ENCODE measurements around the gene ITPKC. TPM values are rescaled to one million over a fixed set of nuclear protein-coding genes. Genes with fewer than 3 reads are reported as not detected.

Gene ITPKC
- total RNA-seq, 1 donor from 2014 or later: 10.9 TPM

DNA sequence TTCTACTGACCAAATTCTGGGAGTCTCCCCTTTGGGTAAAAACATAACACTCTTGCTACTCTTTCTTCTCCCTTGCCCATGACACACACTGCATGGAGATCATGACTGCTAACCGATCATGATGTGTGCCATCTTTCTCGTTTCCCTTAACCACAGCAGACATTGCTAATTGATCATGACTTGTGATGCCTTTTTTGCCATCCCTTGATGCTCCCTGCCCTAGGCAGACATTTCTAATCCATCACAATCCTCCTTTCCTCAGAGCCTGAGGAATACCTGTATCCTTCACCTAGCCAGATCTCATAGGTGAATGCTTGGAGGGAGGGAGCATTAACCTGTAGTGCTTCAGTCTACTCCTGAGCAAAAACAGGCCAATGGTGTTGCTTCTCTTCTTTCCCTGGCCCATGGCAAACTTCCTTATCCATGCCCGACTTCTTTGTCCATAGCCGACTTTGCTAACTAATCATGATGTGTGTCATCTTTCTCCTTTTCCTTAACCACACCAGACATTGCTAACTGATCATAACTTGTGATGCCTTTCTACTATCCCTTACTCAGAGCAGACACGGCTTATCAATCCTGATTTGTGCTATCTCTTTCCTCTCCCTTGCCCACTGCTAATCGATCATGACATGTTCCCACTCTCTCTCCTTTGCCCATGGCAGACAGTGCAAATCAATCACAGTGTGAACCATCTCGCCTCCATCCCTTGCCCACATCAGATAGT lies 44.2 kb upstream of the ITPKC start:
- no peaks in the 10 kb centered on the region for H3K4me1 Mint-ChIP-seq (ENCODE audit: unreplicated experiment)
- H3K9me3 Mint-ChIP-seq (ENCODE audit: unreplicated experiment): no peaks in the 10 kb centered on the region
- no peak overlapping the region for H3K27ac Mint-ChIP-seq (ENCODE audit: unreplicated experiment)
- no peak for DNase-seq (ENCODE audit: extremely low spot score, unreplicated experiment)
- H3K36me3 Mint-ChIP-seq (ENCODE audit: unreplicated experiment): peaks cover 42% of the 10 kb centered on the region
- no peaks in the 10 kb centered on the region for H3K27me3 Mint-ChIP-seq (ENCODE audit: unreplicated experiment)
- no peak overlapping the region for H3K4me3 Mint-ChIP-seq (ENCODE audit: unreplicated experiment)
- TF ChIP-seq CTCF (IDR thresholded peaks at IDR 0.05): no peak

DNA sequence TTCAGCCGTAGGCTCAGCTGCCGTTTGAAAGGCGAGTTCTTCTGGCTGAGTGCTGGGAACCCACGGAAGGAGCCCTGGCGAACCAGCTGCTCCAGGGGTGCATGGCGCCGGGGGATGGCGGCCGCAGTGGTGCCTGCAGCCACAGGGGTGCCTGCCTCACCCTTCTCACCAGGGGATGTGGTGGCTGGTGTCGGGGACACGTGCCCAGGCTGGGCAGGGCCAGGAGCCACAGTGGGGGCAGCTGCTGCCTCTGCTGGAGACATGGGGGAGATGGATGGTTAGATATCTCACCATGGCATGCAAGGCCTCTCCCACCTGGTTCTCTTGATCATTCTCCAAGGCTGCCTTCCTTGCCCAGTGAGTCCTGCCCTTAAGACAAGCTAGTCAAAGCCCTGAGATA lies 43.5 kb upstream of the ITPKC start:
- no peak overlapping the region for H3K27ac Mint-ChIP-seq (ENCODE audit: unreplicated experiment)
- H3K4me1 Mint-ChIP-seq (ENCODE audit: unreplicated experiment): no peaks in the 10 kb centered on the region
- TF ChIP-seq CTCF (IDR thresholded peaks at IDR 0.05): no peak
- no peak for DNase-seq (ENCODE audit: extremely low spot score, unreplicated experiment)
- H3K27me3 Mint-ChIP-seq (ENCODE audit: unreplicated experiment): no peaks in the 10 kb centered on the region
- H3K9me3 Mint-ChIP-seq (ENCODE audit: unreplicated experiment): no peaks in the 10 kb centered on the region
- peaks cover 47% of the 10 kb centered on the region for H3K36me3 Mint-ChIP-seq (ENCODE audit: unreplicated experiment)
- no peak overlapping the region for H3K4me3 Mint-ChIP-seq (ENCODE audit: unreplicated experiment)

DNA sequence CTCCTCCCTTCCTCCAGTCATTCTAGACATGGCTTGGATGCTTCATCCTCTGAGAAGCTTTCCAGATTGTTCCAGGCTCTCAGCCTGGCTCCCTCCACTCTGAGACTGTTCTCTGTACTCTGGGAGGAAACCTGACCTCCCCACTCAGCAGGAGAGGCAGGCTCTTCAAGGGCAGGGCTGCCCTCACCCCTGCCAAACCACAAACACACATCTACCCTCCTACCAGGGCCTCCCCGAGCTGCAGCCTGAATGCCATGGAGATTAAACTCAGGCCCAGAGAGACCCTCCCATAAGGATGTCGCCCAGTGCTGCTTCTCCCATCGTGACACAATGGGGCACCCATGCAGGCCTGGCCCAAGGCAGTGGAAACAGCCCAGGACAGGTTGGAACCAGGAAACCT lies 42.6 kb upstream of the ITPKC start:
- TF ChIP-seq CTCF (IDR thresholded peaks at IDR 0.05): no peak
- no peaks in the 10 kb centered on the region for H3K9me3 Mint-ChIP-seq (ENCODE audit: unreplicated experiment)
- H3K36me3 Mint-ChIP-seq (ENCODE audit: unreplicated experiment): peaks cover 42% of the 10 kb centered on the region
- H3K4me3 Mint-ChIP-seq (ENCODE audit: unreplicated experiment): no peak overlapping the region
- no peak overlapping the region for H3K27ac Mint-ChIP-seq (ENCODE audit: unreplicated experiment)
- H3K4me1 Mint-ChIP-seq (ENCODE audit: unreplicated experiment): no peaks in the 10 kb centered on the region
- no peaks in the 10 kb centered on the region for H3K27me3 Mint-ChIP-seq (ENCODE audit: unreplicated experiment)
- no peak for DNase-seq (ENCODE audit: extremely low spot score, unreplicated experiment)

GRCh38 chr19:40677156-40677555 lies 39.8 kb upstream of the ITPKC start:
- no peaks in the 10 kb centered on the region for H3K9me3 Mint-ChIP-seq (ENCODE audit: unreplicated experiment)
- H3K36me3 Mint-ChIP-seq (ENCODE audit: unreplicated experiment): peaks cover 30% of the 10 kb centered on the region
- DNase-seq (ENCODE audit: extremely low spot score, unreplicated experiment): no peak
- H3K4me3 Mint-ChIP-seq (ENCODE audit: unreplicated experiment): no peak overlapping the region
- H3K27me3 Mint-ChIP-seq (ENCODE audit: unreplicated experiment): no peaks in the 10 kb centered on the region
- TF ChIP-seq CTCF (IDR thresholded peaks at IDR 0.05): no peak
- H3K27ac Mint-ChIP-seq (ENCODE audit: unreplicated experiment): no peak overlapping the region
- H3K4me1 Mint-ChIP-seq (ENCODE audit: unreplicated experiment): no peaks in the 10 kb centered on the region

DNA sequence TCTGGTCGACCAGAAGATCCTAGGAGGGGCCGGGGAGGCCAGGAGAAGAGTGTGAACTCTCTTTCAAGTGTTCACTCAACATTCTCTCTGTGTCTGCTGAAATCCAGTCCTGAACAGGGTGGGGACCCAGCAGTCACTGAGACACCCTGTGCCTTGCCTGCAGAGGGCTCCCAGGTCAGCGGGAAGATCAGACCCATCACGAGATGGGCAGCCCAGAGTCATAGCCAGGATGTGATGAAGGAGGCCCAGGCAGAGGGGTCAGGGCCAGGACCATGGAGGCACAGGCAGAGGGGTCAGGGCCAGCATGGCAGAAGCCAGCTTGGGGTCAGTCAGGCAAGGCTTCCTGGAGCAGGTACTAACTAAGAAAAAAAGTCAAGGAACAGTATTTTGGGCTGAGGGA lies 35.9 kb upstream of the ITPKC start:
- Mint-ChIP-seq H3K27me3 (ENCODE audit: unreplicated experiment) (no peaks in the 10 kb centered on the region), H3K9me3 (ENCODE audit: unreplicated experiment) (no peaks in the 10 kb centered on the region), H3K4me1 (ENCODE audit: unreplicated experiment) (no peaks in the 10 kb centered on the region), H3K36me3 (ENCODE audit: unreplicated experiment) (peaks cover 46% of the 10 kb centered on the region), H3K4me3 (ENCODE audit: unreplicated experiment) (no peak overlapping the region), H3K27ac (ENCODE audit: unreplicated experiment) (no peak overlapping the region)
- no peak for TF ChIP-seq CTCF (IDR thresholded peaks at IDR 0.05)
- DNase-seq (ENCODE audit: extremely low spot score, unreplicated experiment): no peak

Measured in osteocyte (in vitro differentiated cells).